ENCODE results near the gene KRTAP19-7.

DNA sequence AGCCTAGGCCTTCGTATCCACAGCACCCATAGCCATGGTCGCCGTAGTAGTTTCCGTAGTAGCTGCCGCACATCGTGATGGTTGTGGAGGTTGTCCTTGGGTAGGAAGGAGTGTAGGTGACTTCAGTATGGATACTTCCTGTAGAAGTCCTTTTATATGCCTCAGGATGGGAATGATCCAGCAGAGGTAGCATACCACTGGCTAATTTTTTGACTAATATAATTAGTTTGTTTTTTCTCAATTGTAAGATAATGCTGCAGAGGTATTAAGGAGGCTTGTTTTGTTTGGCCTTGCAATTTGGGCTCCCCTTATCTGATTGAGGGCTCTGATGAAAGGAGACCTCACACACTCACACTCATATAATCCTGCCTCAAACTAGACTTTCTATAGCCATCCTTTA is 37.7 kb upstream of the KRTAP19-7 start, which contains the start of gene KRTAP6-2:
- TF ChIP-seq, protein P1, sequence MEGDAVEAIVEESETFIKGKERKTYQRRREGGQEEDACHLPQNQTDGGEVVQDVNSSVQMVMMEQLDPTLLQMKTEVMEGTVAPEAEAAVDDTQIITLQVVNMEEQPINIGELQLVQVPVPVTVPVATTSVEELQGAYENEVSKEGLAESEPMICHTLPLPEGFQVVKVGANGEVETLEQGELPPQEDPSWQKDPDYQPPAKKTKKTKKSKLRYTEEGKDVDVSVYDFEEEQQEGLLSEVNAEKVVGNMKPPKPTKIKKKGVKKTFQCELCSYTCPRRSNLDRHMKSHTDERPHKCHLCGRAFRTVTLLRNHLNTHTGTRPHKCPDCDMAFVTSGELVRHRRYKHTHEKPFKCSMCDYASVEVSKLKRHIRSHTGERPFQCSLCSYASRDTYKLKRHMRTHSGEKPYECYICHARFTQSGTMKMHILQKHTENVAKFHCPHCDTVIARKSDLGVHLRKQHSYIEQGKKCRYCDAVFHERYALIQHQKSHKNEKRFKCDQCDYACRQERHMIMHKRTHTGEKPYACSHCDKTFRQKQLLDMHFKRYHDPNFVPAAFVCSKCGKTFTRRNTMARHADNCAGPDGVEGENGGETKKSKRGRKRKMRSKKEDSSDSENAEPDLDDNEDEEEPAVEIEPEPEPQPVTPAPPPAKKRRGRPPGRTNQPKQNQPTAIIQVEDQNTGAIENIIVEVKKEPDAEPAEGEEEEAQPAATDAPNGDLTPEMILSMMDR (IDR thresholded peaks at IDR 0.05) = no peak
- TF ChIP-seq, protein P2, sequence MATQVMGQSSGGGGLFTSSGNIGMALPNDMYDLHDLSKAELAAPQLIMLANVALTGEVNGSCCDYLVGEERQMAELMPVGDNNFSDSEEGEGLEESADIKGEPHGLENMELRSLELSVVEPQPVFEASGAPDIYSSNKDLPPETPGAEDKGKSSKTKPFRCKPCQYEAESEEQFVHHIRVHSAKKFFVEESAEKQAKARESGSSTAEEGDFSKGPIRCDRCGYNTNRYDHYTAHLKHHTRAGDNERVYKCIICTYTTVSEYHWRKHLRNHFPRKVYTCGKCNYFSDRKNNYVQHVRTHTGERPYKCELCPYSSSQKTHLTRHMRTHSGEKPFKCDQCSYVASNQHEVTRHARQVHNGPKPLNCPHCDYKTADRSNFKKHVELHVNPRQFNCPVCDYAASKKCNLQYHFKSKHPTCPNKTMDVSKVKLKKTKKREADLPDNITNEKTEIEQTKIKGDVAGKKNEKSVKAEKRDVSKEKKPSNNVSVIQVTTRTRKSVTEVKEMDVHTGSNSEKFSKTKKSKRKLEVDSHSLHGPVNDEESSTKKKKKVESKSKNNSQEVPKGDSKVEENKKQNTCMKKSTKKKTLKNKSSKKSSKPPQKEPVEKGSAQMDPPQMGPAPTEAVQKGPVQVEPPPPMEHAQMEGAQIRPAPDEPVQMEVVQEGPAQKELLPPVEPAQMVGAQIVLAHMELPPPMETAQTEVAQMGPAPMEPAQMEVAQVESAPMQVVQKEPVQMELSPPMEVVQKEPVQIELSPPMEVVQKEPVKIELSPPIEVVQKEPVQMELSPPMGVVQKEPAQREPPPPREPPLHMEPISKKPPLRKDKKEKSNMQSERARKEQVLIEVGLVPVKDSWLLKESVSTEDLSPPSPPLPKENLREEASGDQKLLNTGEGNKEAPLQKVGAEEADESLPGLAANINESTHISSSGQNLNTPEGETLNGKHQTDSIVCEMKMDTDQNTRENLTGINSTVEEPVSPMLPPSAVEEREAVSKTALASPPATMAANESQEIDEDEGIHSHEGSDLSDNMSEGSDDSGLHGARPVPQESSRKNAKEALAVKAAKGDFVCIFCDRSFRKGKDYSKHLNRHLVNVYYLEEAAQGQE (IDR thresholded peaks at IDR 0.05; ENCODE audit: insufficient read depth in 1 of 2, low read depth in 2 of 2, low read length in 1 of 2) = no peak
- TF ChIP-seq POLR2AphosphoS5 (IDR thresholded peaks at IDR 0.05; ENCODE audit: low read depth, low read length) (no peak), TCF7L2 (IDR thresholded peaks at IDR 0.05; ENCODE audit: low read depth, low read length) (no peak), SIN3A (IDR thresholded peaks at IDR 0.05; ENCODE audit: borderline replicate concordance, insufficient read depth, low read depth, low read length) (no peak)

All from Panc1 (cell line).